Prostate gland (tissue), 2 donors: ENCODE data around the gene CRB2.

Source experiments
- CTCF ChIP-seq, 4 experiments: fragments of 200-600 bp in 2 of 4; fragments of 450-650 bp in 2 of 4; sonication (generic) in 2 of 4; IDR thresholded peaks; 1 replicate in 3 of 4; 2 replicates in 1 of 4; pipeline ENCODE4 v1.5.1; 2016 to 2019; ENCODE audit warnings: antibody characterized with exemption in 4 of 4, mild to moderate bottlenecking in 2 of 4, moderate library complexity in 2 of 4
- POLR2A ChIP-seq: fragments of 450-650 bp; IDR thresholded peaks from one replicate; pipeline ENCODE4 v1.6.1; 2016; ENCODE audit warnings: antibody characterized with exemption, mild to moderate bottlenecking
- POLR2AphosphoS5 ChIP-seq: sonication (generic); formaldehyde crosslinking; IDR thresholded peaks from one replicate; pipeline ENCODE4 v1.6.1; 2017; ENCODE audit warnings: antibody characterized with exemption

- TF ChIP-seq POLR2AphosphoS5 (no peak), CTCF (IDR thresholded peaks at IDR 0.05) (no peak), POLR2A (no peak)
Measured at GRCh38 chr9:123395276-123395688, 39.3 kb downstream of the CRB2 start.
